ELF-1 (cell line): ENCODE results near the gene HM13.
"Not testable (repeated sequence)": the region's sequence is repeated elsewhere in the genome, so short reads cannot be mapped to it uniquely, and the experiment has no call there.

Experiments
- DNase-seq: peaks from one replicate; pipeline ENCODE4 v3.0.0-alpha.2; 2016; ENCODE audit warnings: low read depth, low spot score

Gene HM13

GRCh38 chr20:31606804-31607639 lies 92.8 kb downstream of the HM13 start:
- DNase-seq: peak; percentile 88

GRCh38 chr20:31607640-31608250 lies 93.5 kb downstream of the HM13 start:
- DNase-seq: no peak

- peak; percentile 98 for DNase-seq
Measured at GRCh38 chr20:31608251-31608945, 94.2 kb downstream of the HM13 start.

- DNase-seq: not testable (repeated sequence)
Measured at GRCh38 chr20:31612271-31612640, 98.0 kb downstream of the HM13 start.

GRCh38 chr20:31615416-31615815 lies 101.2 kb downstream of the HM13 start:
- no peak for DNase-seq

- no peak for DNase-seq
Measured at GRCh38 chr20:31617432-31618104, 103.3 kb downstream of the HM13 start.
